ENCODE data around the gene AHNAK.

Gene AHNAK

GRCh38 chr11:62492586-62492985 lies 54.0 kb downstream of the AHNAK start:
- no peak for DNase-seq

GRCh38 chr11:62491571-62492329 lies 54.9 kb downstream of the AHNAK start:
- DNase-seq: no peak

GRCh38 chr11:62489204-62489603 lies 57.4 kb downstream of the AHNAK start:
- no peak for DNase-seq

GRCh38 chr11:62487738-62488551 lies 58.7 kb downstream of the AHNAK start:
- DNase-seq: no peak

GRCh38 chr11:62487136-62487535 lies 59.5 kb downstream of the AHNAK start:
- no peak for DNase-seq

- no peak for DNase-seq
Observed at GRCh38 chr11:62484352-62484751, 62.3 kb downstream of the AHNAK start.

- no peak for DNase-seq
Observed at GRCh38 chr11:62482753-62483152, 63.9 kb downstream of the AHNAK start.

GRCh38 chr11:62479631-62480201 lies 66.9 kb downstream of the AHNAK start:
- no peak for DNase-seq

GRCh38 chr11:62477927-62478326 lies 68.7 kb downstream of the AHNAK start:
- no peak for DNase-seq

- DNase-seq: peak; percentile 9
Observed at GRCh38 chr11:62472063-62472884, 74.3 kb downstream of the AHNAK start.

- no peak for DNase-seq
Observed at GRCh38 chr11:62471603-62472002, 75.0 kb downstream of the AHNAK start.

- DNase-seq: no peak
Observed at GRCh38 chr11:62468577-62468976, 78.0 kb downstream of the AHNAK start.

- no peak for DNase-seq
Observed at GRCh38 chr11:62466444-62466843, 80.2 kb downstream of the AHNAK start.

- no peak for DNase-seq
Observed at GRCh38 chr11:62464655-62465054, 82.0 kb downstream of the AHNAK start.

GRCh38 chr11:62463121-62463542 lies 83.5 kb downstream of the AHNAK start:
- DNase-seq: peak; percentile 61

GRCh38 chr11:62462508-62462892 lies 84.1 kb downstream of the AHNAK start:
- DNase-seq: no peak

- DNase-seq: no peak
Observed at GRCh38 chr11:62461740-62462507, 84.7 kb downstream of the AHNAK start.

- no peak for DNase-seq
Observed at GRCh38 chr11:62459080-62459479, 87.5 kb downstream of the AHNAK start.

- DNase-seq: no peak
Observed at GRCh38 chr11:62458212-62459002, 88.2 kb downstream of the AHNAK start.

- DNase-seq: no peak
Observed at GRCh38 chr11:62457478-62457877, 89.1 kb downstream of the AHNAK start.

- no peak for DNase-seq
Observed at GRCh38 chr11:62456630-62457029, 90.0 kb downstream of the AHNAK start.
